HCT116 (cell line): Measurements from ENCODE around the gene LRRN4CL. TPM values are rescaled to one million over a fixed set of nuclear protein-coding genes. Genes with fewer than 3 reads are reported as not detected.
A peak's percentile ranks its signal among the peaks of the same experiment; 100 is the strongest.

Experiments
- ATAC-seq: fragments of 200-7000 bp; cut with Tn5 transposase; 2 replicates; pipeline ENCODE4 v1.9.1; 2020; ENCODE audit warnings: mild to moderate bottlenecking, moderate library complexity
- BruUV-seq: library from RNA; stranded (reverse); fragments of 400-500 nt; replicated peaks from 2 replicates; lab custom pipeline; 2021; lab: Mats Ljungman, UMichigan
- CTCF ChIA-PET: fragments of 300-600 bp; sonication (Branson Sonifier 250); formaldehyde crosslinking; loops from one replicate; lab custom pipeline; 2021; ENCODE audit warnings: antibody characterized with exemption; lab: Charles Lee
- POLR2A ChIA-PET: fragments of 300-600, 350-600 bp; sonication (Branson Sonifier 250); formaldehyde crosslinking; loops from one replicate; lab custom pipeline; 2021; ENCODE audit warnings: antibody characterized with exemption; lab: Charles Lee
- RAD21 ChIA-PET, 2 experiments: fragments of 300-600 bp; sonication (Branson Sonifier 250); formaldehyde crosslinking; loops; one replicate each; lab custom pipeline; 2023; ENCODE audit warnings: low total read pairs in 2 of 2; ENCODE audit not compliant: uncharacterized antibody in 2 of 2, unreplicated experiment in 2 of 2, low non-redundant PET in 1 of 2; lab: Charles Lee
- DNase-seq: peaks from one replicate; pipeline ENCODE4 v3.0.0-alpha.2; 2010; ENCODE audit warnings: low read depth, low spot score
- H2AFZ ChIP-seq: fragments of 200-600 bp; shearing (Covaris generic), sonication (generic); 2 replicates; pipeline ENCODE4 v1.6.1; 2017; ENCODE audit warnings: low read depth, mixed run types, mixed read lengths, antibody characterized with exemption, low read length; ENCODE audit not compliant: poor library complexity, severe bottlenecking
- H3K27ac ChIP-seq: 2 replicates; pipeline ENCODE4 v1.5.1; 2012; ENCODE audit warnings: low read depth, low read length
- H3K27me3 ChIP-seq: fragments of 200-600 bp; sonication (generic); 2 replicates; pipeline ENCODE4 v1.6.1; 2016; ENCODE audit warnings: mixed run types, low read length, mixed read lengths; ENCODE audit not compliant: insufficient read depth
- H3K36me3 ChIP-seq, 2 experiments: fragments of 200-500 bp in 1 of 2; fragments of 200-600 bp in 1 of 2; sonication (Bioruptor generic) in 1 of 2; sonication (generic) in 1 of 2; 2 replicates each; pipeline versions ENCODE4 v1.5.1 to v1.6.1; 2014 to 2016; ENCODE audit warnings: low read length in 2 of 2, inconsistent platforms in 1 of 2, mixed read lengths in 1 of 2, mixed run types in 1 of 2; ENCODE audit not compliant: insufficient read depth in 2 of 2, control insufficient read depth in 1 of 2
- H3K4me1 ChIP-seq, 2 experiments: fragments of 200-600 bp in 1 of 2; sonication (generic) in 1 of 2; 2 replicates each; pipeline versions ENCODE4 v1.5.1 to v1.6.1; 2012 to 2017; ENCODE audit warnings: low read length in 2 of 2, inconsistent platforms in 1 of 2, mild to moderate bottlenecking in 1 of 2, mixed read lengths in 1 of 2, mixed run types in 1 of 2, moderate library complexity in 1 of 2; ENCODE audit not compliant: insufficient read depth in 2 of 2, control insufficient read depth in 1 of 2
- H3K4me2 ChIP-seq: fragments of 200-600 bp; sonication (generic); 2 replicates; pipeline ENCODE4 v1.6.1; 2017; ENCODE audit warnings: mixed run types, low read length, mixed read lengths
- H3K4me3 ChIP-seq, 2 experiments: fragments of 200-600 bp in 1 of 2; sonication (generic) in 1 of 2; replicated peaks in 1 of 2; 2 replicates each; pipeline ENCODE4 v1.5.1; 2011 to 2016; ENCODE audit warnings: low read length in 2 of 2, control low read depth in 1 of 2, low read depth in 1 of 2, mild to moderate bottlenecking in 1 of 2, mixed read lengths in 1 of 2, mixed run types in 1 of 2
- H3K79me2 ChIP-seq: fragments of 200-600 bp; sonication (generic); 2 replicates; pipeline ENCODE4 v1.6.1; 2017; ENCODE audit warnings: mild to moderate bottlenecking, mixed run types, low read length, moderate library complexity, mixed read lengths; ENCODE audit not compliant: insufficient read depth
- H3K9ac ChIP-seq: fragments of 200-600 bp; sonication (generic); 2 replicates; pipeline ENCODE4 v1.6.1; 2016; ENCODE audit warnings: low read length, mixed read lengths
- H3K9me2 ChIP-seq: fragments of 200-600 bp; sonication (generic), shearing (Covaris generic); 2 replicates; pipeline ENCODE4 v1.6.1; 2017; ENCODE audit warnings: mixed run types, mild to moderate bottlenecking, moderate library complexity; ENCODE audit not compliant: insufficient read depth
- H3K9me3 ChIP-seq, 2 experiments: fragments of 200-500 bp in 1 of 2; fragments of 200-600 bp in 1 of 2; sonication (Bioruptor generic) in 1 of 2; sonication (generic) in 1 of 2; 2 replicates each; pipeline ENCODE4 v1.6.1; 2014 to 2017; ENCODE audit warnings: low read length in 2 of 2, mixed read lengths in 2 of 2, inconsistent platforms in 1 of 2, low read depth in 1 of 2, mild to moderate bottlenecking in 1 of 2, mixed run types in 1 of 2, moderate library complexity in 1 of 2; ENCODE audit not compliant: control insufficient read depth in 1 of 2, insufficient read depth in 1 of 2
- H4K20me1 ChIP-seq: fragments of 200-600 bp; sonication (generic), shearing (Covaris generic); 2 replicates; pipeline ENCODE4 v1.6.1; 2017; ENCODE audit warnings: mixed run types, mild to moderate bottlenecking, moderate library complexity; ENCODE audit not compliant: insufficient read depth
- CBX3 ChIP-seq: IDR thresholded peaks from 2 replicates; pipeline ENCODE4 v1.6.1; 2012; ENCODE audit warnings: low read depth
- CEBPB ChIP-seq: IDR thresholded peaks from 2 replicates; pipeline ENCODE4 v1.6.1; 2012; ENCODE audit warnings: low read depth
- EGR1 ChIP-seq: IDR thresholded peaks from 2 replicates; pipeline ENCODE4 v1.6.1; 2012; ENCODE audit warnings: low read depth
- ELF1 ChIP-seq: IDR thresholded peaks from 2 replicates; pipeline ENCODE4 v1.6.1; 2012; ENCODE audit warnings: low read depth, borderline replicate concordance
- EZH2 ChIP-seq: fragments of 200-600 bp; sonication (generic); IDR thresholded peaks from 2 replicates; pipeline ENCODE4 v1.6.1; 2017; ENCODE audit warnings: antibody characterized with exemption, mixed run types
- EZH2phosphoT487 ChIP-seq: fragments of 200-600 bp; IDR thresholded peaks from 2 replicates; pipeline ENCODE4 v1.6.1; 2018; ENCODE audit warnings: antibody characterized with exemption, borderline replicate concordance
- FOSL1 ChIP-seq: IDR thresholded peaks from 2 replicates; pipeline ENCODE4 v1.6.1; 2012; ENCODE audit warnings: low read depth
- POLR2AphosphoS5 ChIP-seq: IDR thresholded peaks from 2 replicates; pipeline ENCODE4 v1.6.1; 2011; ENCODE audit warnings: mild to moderate bottlenecking, low read depth, low read length, moderate library complexity
- RAD21 ChIP-seq: IDR thresholded peaks from 2 replicates; pipeline ENCODE4 v1.6.1; 2012; ENCODE audit warnings: low read depth, mild to moderate bottlenecking
- REST ChIP-seq: IDR thresholded peaks from 2 replicates; pipeline ENCODE4 v1.6.1; 2012; ENCODE audit warnings: low read depth
- SIN3A ChIP-seq: IDR thresholded peaks from 2 replicates; pipeline ENCODE4 v1.6.1; 2012; ENCODE audit warnings: low read depth
- SP1 ChIP-seq: IDR thresholded peaks from 2 replicates; pipeline ENCODE4 v1.6.1; 2012; ENCODE audit warnings: low read depth
- TCF7L2 ChIP-seq: IDR thresholded peaks from 2 replicates; pipeline ENCODE4 v1.7.0; 2011; ENCODE audit warnings: borderline replicate concordance, inconsistent platforms; ENCODE audit not compliant: insufficient read depth, insufficient read length; ENCODE audit errors: extremely low read depth
- YY1 ChIP-seq: IDR thresholded peaks from 2 replicates; pipeline ENCODE4 v1.6.1; 2011; ENCODE audit warnings: low read length, low read depth, moderate library complexity, mild to moderate bottlenecking; ENCODE audit not compliant: insufficient replicate concordance; ENCODE audit errors: extremely low read depth
- ZBTB33 ChIP-seq: IDR thresholded peaks from 2 replicates; pipeline ENCODE4 v1.6.1; 2011; ENCODE audit warnings: mild to moderate bottlenecking, low read length, moderate library complexity; ENCODE audit not compliant: insufficient replicate concordance; ENCODE audit errors: extremely low read depth
- ZFX ChIP-seq: fragments of 450-650 bp; IDR thresholded peaks from 2 replicates; pipeline ENCODE4 v1.6.1; 2017
- ZNF274 ChIP-seq: fragments of 200-500 bp; sonication (Bioruptor generic); IDR thresholded peaks from 2 replicates; pipeline ENCODE4 v1.6.1; 2014; ENCODE audit warnings: mild to moderate bottlenecking, low read depth, low read length, inconsistent platforms
- intact Hi-C: fragments of 100-400 bp; cut with micrococcal nuclease; formaldehyde crosslinking; loops from 2 replicates; pipeline ENCODE4 v1.10.0; 2022
- total RNA-seq: library from RNA; stranded (reverse); gene quantifications from one replicate; pipeline ENCODE4 v1.2.1, GENCODE V29; 2021; ENCODE audit not compliant: unreplicated experiment
- TF ChIP-seq, protein P1 (sequence below): IDR thresholded peaks from 2 replicates; pipeline ENCODE4 v1.6.1; 2012

LRRN4CL gene
- total RNA-seq, 1 experiment from 2014 or later = 0.71 TPM

DNA sequence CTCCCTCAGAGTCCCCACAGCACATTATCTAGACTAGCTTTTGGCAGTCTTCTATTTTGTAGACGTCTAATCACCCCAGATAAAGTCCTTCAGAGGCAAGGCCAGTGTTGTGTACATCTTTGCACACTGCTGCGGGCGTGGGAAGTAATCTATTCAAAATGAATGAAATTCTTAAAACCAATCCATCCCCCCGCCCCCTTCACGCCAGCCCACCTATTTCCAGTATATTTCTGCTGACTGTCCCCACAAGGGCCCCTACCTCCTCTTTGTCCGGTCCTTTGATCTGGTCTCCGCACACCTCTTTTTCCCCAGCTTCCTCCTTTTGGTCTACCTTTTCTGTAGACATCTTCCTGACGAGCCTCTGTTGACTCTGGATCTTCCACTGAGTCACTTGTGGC is 17.5 kb upstream of the LRRN4CL start:
- Histone ChIP-seq H3K9ac (peak overlapping the region; percentile 84; the same call in 1 of the 2 replicates), H3K27ac (peak overlapping the region; percentile 80), H3K36me3 (peaks cover 8 to 31% of the 10 kb centered on the region in 2 experiments), H3K27me3 (no peaks in the 10 kb centered on the region), H3K79me2 (peaks cover 12% of the 10 kb centered on the region), H3K4me1 (peaks cover 5 to 20% of the 10 kb centered on the region in 2 experiments), H3K9me3 (no peaks in the 10 kb centered on the region), H3K9me2 (no peaks in the 10 kb centered on the region), H2AFZ (no peak overlapping the region), H4K20me1 (no peaks in the 10 kb centered on the region), H3K4me2 (peak overlapping the region; percentile 85), H3K4me3 (no peak overlapping the region)
- TF ChIP-seq EZH2 (no peak), ELF1 (no peak), POLR2AphosphoS5 (no peak), SP1 (no peak), REST (no peak), CBX3 (no peak), EZH2phosphoT487 (no peak), FOSL1 (no peak), SIN3A (no peak), CEBPB (no peak), ZNF274 (no peak), TCF7L2 (no peak), EGR1 (no peak), ZBTB33 (no peak), RAD21 (no peak), YY1 (no peak), ZFX (no peak)
- TF ChIP-seq, protein P1, sequence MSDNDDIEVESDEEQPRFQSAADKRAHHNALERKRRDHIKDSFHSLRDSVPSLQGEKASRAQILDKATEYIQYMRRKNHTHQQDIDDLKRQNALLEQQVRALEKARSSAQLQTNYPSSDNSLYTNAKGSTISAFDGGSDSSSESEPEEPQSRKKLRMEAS = no peak
- CTCF ChIA-PET = interaction anchor here (0.9 to 1.5 kb wide), 4 partner anchors 13 to 282 kb away, joined by 3 to 4 read pairs (median 4); partner anchors contain the start of gene TTC9C
- BruUV-seq = no TSS peak
- DNase-seq = no peak
- intact Hi-C loops = no loop called here
- POLR2A ChIA-PET = interaction anchor here (1.1 to 2.3 kb wide), 3 partner anchors 20 to 42 kb away, joined by 3 to 6 read pairs (median 4); partner anchors contain the start of genes C11orf98, CSKMT, HNRNPUL2 and LBHD1
- RAD21 ChIA-PET = no interaction called here
- no peak for ATAC-seq
